Thoracic aorta (tissue), 2 donors: Measurements from ENCODE around the gene ARHGEF26. TPM values are rescaled to one million over a fixed set of nuclear protein-coding genes. Genes with fewer than 3 reads are reported as not detected.

ENCODE experiments used
- ATAC-seq: fragments of 150-250 bp; one replicate; pipeline ENCODE4 v1.8.0; 2017; ENCODE audit warnings: low read depth; ENCODE audit not compliant: insufficient number of reproducible peaks, low FRiP score
- DNase-seq: peaks from one replicate; pipeline ENCODE4 v3.0.0-alpha.2; 2020; ENCODE audit warnings: low spot score
- H3K27ac ChIP-seq, 2 donors: fragments of 200-600 bp; sonication (generic); 1 replicate in 1 of 2; 2 replicates in 1 of 2; pipeline ENCODE4 v1.5.1; 2016; ENCODE audit warnings: mild to moderate bottlenecking in 2 of 2, moderate library complexity in 2 of 2
- H3K27me3 ChIP-seq: fragments of 200-600 bp; sonication (generic); replicated peaks from 2 replicates; pipeline ENCODE4 v1.6.0; 2016; ENCODE audit warnings: mild to moderate bottlenecking; ENCODE audit not compliant: insufficient read depth
- H3K36me3 ChIP-seq: fragments of 200-600 bp; sonication (generic); one replicate; pipeline ENCODE4 v1.5.1; 2016
- H3K4me1 ChIP-seq, 2 donors: fragments of 200-600 bp; sonication (generic); 1 replicate in 1 of 2; 2 replicates in 1 of 2; pipeline versions ENCODE4 v1.5.1 to v1.6.0; 2016; ENCODE audit warnings: low read depth in 2 of 2, mild to moderate bottlenecking in 1 of 2; ENCODE audit not compliant: control insufficient read depth in 1 of 2
- H3K4me3 ChIP-seq: fragments of 200-600 bp; sonication (generic); 2 replicates; pipeline ENCODE4 v1.5.1; 2016; ENCODE audit warnings: mild to moderate bottlenecking
- H3K9me3 ChIP-seq: fragments of 200-600 bp; sonication (generic); 2 replicates; pipeline ENCODE4 v1.5.1; 2016
- CTCF ChIP-seq: fragments of 200-600 bp; sonication (generic); IDR thresholded peaks from one replicate; pipeline ENCODE4 v1.5.1; 2019; ENCODE audit warnings: antibody characterized with exemption
- total RNA-seq, 2 donors: library from RNA; depleted of rRNA; stranded (reverse); fragments of >200 nt; gene quantifications; one replicate each; pipeline versions ENCODE4 v1.1.0 to v1.2.3, GENCODE V29; 2016

The ARHGEF26 gene
- total RNA-seq, 2 donors from 2014 or later = 88.0 to 96.4 TPM

GRCh38 chr3:154142608-154143007 lies 21.4 kb downstream of the ARHGEF26 start:
- Histone ChIP-seq H3K4me1 (peaks cover 0 to 24% of the 10 kb centered on the region in 2 donors), H3K36me3 (no peaks in the 10 kb centered on the region)
- TF ChIP-seq CTCF = no peak

GRCh38 chr3:154143873-154144272 lies 22.7 kb downstream of the ARHGEF26 start:
- TF ChIP-seq CTCF = no peak

More at GRCh38 chr3:154142608-154143007, 21.4 kb downstream of the ARHGEF26 start:
- Histone ChIP-seq H3K27ac (no peak overlapping the region), H3K9me3 (no peaks in the 10 kb centered on the region), H3K27me3 (no peaks in the 10 kb centered on the region), H3K4me3 (no peak overlapping the region)
- DNase-seq (no peak), ATAC-seq (no peak)

GRCh38 chr3:154144825-154145465 lies 23.8 kb downstream of the ARHGEF26 start:
- ATAC-seq = no peak
- H3K4me1 ChIP-seq = peaks cover 0 to 19% of the 10 kb centered on the region in 2 donors

More at GRCh38 chr3:154143873-154144272, 22.7 kb downstream of the ARHGEF26 start:
- H3K27me3 ChIP-seq = no peaks in the 10 kb centered on the region
- H3K4me3 ChIP-seq = no peak overlapping the region
- H3K36me3 ChIP-seq = no peaks in the 10 kb centered on the region
- H3K27ac ChIP-seq = no peak overlapping the region
- H3K9me3 ChIP-seq = no peaks in the 10 kb centered on the region
- ATAC-seq (no peak), DNase-seq (no peak)
- H3K4me1 ChIP-seq = peaks cover 0 to 19% of the 10 kb centered on the region in 2 donors

GRCh38 chr3:154148541-154148940 lies 27.4 kb downstream of the ARHGEF26 start:
- peaks cover 0 to 14% of the 10 kb centered on the region in 2 donors for H3K4me1 ChIP-seq
- no peaks in the 10 kb centered on the region for H3K27me3 ChIP-seq
- no peaks in the 10 kb centered on the region for H3K9me3 ChIP-seq
- H3K27ac ChIP-seq = no peak overlapping the region
- ATAC-seq (no peak), DNase-seq (no peak)
- no peak overlapping the region for H3K4me3 ChIP-seq
- no peaks in the 10 kb centered on the region for H3K36me3 ChIP-seq
- no peak for TF ChIP-seq CTCF

More at GRCh38 chr3:154144825-154145465, 23.8 kb downstream of the ARHGEF26 start:
- H3K4me3 ChIP-seq = no peak overlapping the region
- no peaks in the 10 kb centered on the region for H3K9me3 ChIP-seq
- DNase-seq = no peak
- H3K27me3 ChIP-seq = no peaks in the 10 kb centered on the region
- no peak for TF ChIP-seq CTCF
- H3K36me3 ChIP-seq = no peaks in the 10 kb centered on the region
- H3K27ac ChIP-seq = no peak overlapping the region

GRCh38 chr3:154149286-154149685 lies 28.1 kb downstream of the ARHGEF26 start:
- no peaks in the 10 kb centered on the region for H3K9me3 ChIP-seq
- no peaks in the 10 kb centered on the region for H3K36me3 ChIP-seq
- DNase-seq = no peak

More at GRCh38 chr3:154149286-154149685, 28.1 kb downstream of the ARHGEF26 start:
- no peak overlapping the region for H3K4me3 ChIP-seq
- no peak for TF ChIP-seq CTCF
- H3K4me1 ChIP-seq = peaks cover 0 to 11% of the 10 kb centered on the region in 2 donors
- ATAC-seq = no peak
- no peak overlapping the region for H3K27ac ChIP-seq
- H3K27me3 ChIP-seq = no peaks in the 10 kb centered on the region
